GM12801 (cell line): Measurements from ENCODE around the gene MS4A2.

ENCODE experiments used
- CTCF ChIP-seq: IDR thresholded peaks from one replicate; pipeline ENCODE4 v1.5.1; 2011; ENCODE audit warnings: control low read depth; ENCODE audit not compliant: insufficient read length; ENCODE audit errors: extremely low read depth

MS4A2 gene

DNA sequence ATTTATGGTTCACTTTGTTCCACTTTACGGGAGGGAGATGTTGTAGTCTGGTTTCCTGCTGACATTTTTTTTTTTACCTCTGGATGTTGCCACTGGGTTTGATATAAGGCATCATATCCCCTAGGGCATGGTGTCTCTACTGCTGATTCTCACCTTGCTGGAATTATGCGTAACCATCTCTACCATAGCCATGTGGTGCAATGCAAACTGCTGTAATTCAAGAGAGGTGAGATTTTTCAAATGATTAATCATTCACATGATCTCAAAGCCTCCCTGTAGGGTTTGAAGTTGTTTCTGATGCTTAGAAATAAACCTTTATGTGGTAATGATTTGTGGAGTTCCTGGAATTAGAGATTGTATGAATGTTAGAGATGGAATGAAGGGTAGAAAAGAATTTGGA lies 19.0 kb upstream of the MS4A2 start:
- no peak for TF ChIP-seq CTCF

DNA sequence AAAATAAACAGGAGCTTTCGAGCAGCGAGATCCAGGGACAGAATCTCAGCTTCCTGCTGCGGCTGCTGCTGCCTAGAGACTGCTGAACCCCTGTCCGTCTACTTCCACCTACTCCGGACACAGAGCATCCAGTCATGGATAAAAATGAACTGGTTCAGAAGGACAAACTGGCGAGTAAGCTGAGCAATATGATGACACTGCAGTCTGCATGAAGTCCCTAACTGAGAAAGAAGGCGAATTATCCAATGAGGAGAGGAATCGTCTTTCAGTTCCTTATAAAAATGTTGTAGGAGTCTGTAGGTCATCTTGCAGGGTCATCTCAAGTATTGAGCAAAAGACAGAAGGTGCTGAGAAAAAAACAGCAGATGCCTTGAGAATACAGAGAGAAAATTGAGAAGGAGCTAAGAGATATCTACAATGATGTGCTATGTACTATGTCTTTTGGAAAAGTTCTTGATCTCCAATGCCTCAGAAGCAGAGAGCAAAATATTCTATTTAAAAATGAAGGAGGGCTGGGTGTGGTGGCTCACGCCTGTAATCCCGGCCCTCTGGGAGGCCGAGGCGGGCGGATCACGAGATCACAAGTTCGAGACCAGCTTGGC lies 11.1 kb upstream of the MS4A2 start:
- no peak for TF ChIP-seq CTCF

GRCh38 chr11:60077981-60078380 lies 10.5 kb upstream of the MS4A2 start:
- no peak for TF ChIP-seq CTCF

GRCh38 chr11:60078745-60079144 lies 9.7 kb upstream of the MS4A2 start:
- TF ChIP-seq CTCF: no peak

GRCh38 chr11:60080535-60080934 lies 7.9 kb upstream of the MS4A2 start:
- no peak for TF ChIP-seq CTCF

- TF ChIP-seq CTCF: no peak
These were observed 3.7 kb upstream of the MS4A2 start for GRCh38 chr11:60084631-60085273.

- no peak for TF ChIP-seq CTCF
These were observed 2.6 kb upstream of the MS4A2 start for GRCh38 chr11:60085909-60086308.
